Body of pancreas (tissue), 4 donors: ENCODE results near the gene CDH4.

Experiments
- CTCF ChIP-seq, 7 experiments: fragments of 450-650 bp in 4 of 7; fragments of 200-600 bp in 3 of 7; sonication (generic) in 3 of 7; IDR thresholded peaks; one replicate each; pipeline ENCODE4 v1.5.1; 2016 to 2019; ENCODE audit warnings: antibody characterized with exemption in 7 of 7
- POLR2A ChIP-seq, 3 donors: fragments of 450-650 bp; IDR thresholded peaks; one replicate each; pipeline ENCODE4 v1.6.1; 2016; ENCODE audit warnings: antibody characterized with exemption in 3 of 3, mild to moderate bottlenecking in 2 of 3

GRCh38 chr20:61543931-61544745, 292.1 kb downstream of the CDH4 start:
- no peak for TF ChIP-seq CTCF (IDR thresholded peaks at IDR 0.05)
- TF ChIP-seq POLR2A (IDR thresholded peaks at IDR 0.05), result no peak
